CD4-positive, alpha-beta T cell (primary cell): ENCODE results near the gene PIGA. TPM values are rescaled to one million over a fixed set of nuclear protein-coding genes. Genes with fewer than 3 reads are reported as not detected.

Source experiments
- ATAC-seq: fragments of 200-7000 bp; cut with Tn5 transposase; one replicate; pipeline ENCODE4 v1.10.0; 2022; ENCODE audit warnings: mild to moderate bottlenecking; ENCODE audit not compliant: poor library complexity
- CTCF ChIA-PET: fragments of 350-600 bp; sonication (Branson Sonifier 250); formaldehyde crosslinking; loops from one replicate; lab custom pipeline; 2021; ENCODE audit warnings: antibody characterized with exemption, inconsistent platforms; lab: Charles Lee
- POLR2A ChIA-PET: fragments of 350-600 bp; sonication (Branson Sonifier 250); formaldehyde crosslinking; loops from one replicate; lab custom pipeline; 2021; ENCODE audit warnings: antibody characterized with exemption, inconsistent platforms; lab: Charles Lee
- DNase-seq, 14 experiments: peaks; one replicate each; pipeline ENCODE4 v3.0.0-alpha.2; 2013 to 2020; ENCODE audit warnings: mixed read lengths in 2 of 14
- H3K27ac ChIP-seq, 2 donors: one replicate each; pipeline versions ENCODE4 v1.5.1 to v1.7.0; 2013; ENCODE audit warnings: low read length in 2 of 2, low read depth in 1 of 2, mild to moderate bottlenecking in 1 of 2
- H3K27me3 ChIP-seq, 2 experiments: 1 replicate in 1 of 2; 2 replicates in 1 of 2; pipeline versions ENCODE4 v1.6.1 to v1.7.0; 2013; ENCODE audit warnings: low read length in 2 of 2, control low read depth in 1 of 2, mild to moderate bottlenecking in 1 of 2, moderate library complexity in 1 of 2; ENCODE audit not compliant: insufficient read depth in 2 of 2, control insufficient read depth in 1 of 2
- H3K36me3 ChIP-seq: one replicate; pipeline ENCODE4 v1.6.1; 2013; ENCODE audit warnings: low read length, control low read depth; ENCODE audit not compliant: insufficient read depth
- H3K4me1 ChIP-seq: one replicate; pipeline ENCODE4 v1.6.1; 2013; ENCODE audit warnings: low read length, control low read depth; ENCODE audit not compliant: insufficient read depth
- H3K4me3 ChIP-seq: one replicate; pipeline ENCODE4 v1.5.1; 2013; ENCODE audit warnings: mild to moderate bottlenecking, low read length, moderate library complexity
- H3K9me3 ChIP-seq, 2 experiments: 1 replicate in 1 of 2; 2 replicates in 1 of 2; pipeline versions ENCODE4 v1.6.1 to v1.7.0; 2013; ENCODE audit warnings: low read length in 2 of 2, mild to moderate bottlenecking in 2 of 2, control low read depth in 1 of 2, moderate library complexity in 1 of 2; ENCODE audit not compliant: control insufficient read depth in 1 of 2, insufficient read depth in 1 of 2
- H3K27ac Mint-ChIP-seq: one replicate; pipeline ENCODE4 v1.8.0; 2020; ENCODE audit warnings: mixed read lengths
- H3K27me3 Mint-ChIP-seq: one replicate; pipeline ENCODE4 v1.8.0; 2021; ENCODE audit warnings: mixed read lengths
- H3K36me3 Mint-ChIP-seq: one replicate; pipeline ENCODE4 v1.8.0; 2021; ENCODE audit warnings: low read depth, mixed read lengths
- H3K4me1 Mint-ChIP-seq: one replicate; pipeline ENCODE4 v1.8.0; 2021; ENCODE audit warnings: low read depth, mixed read lengths
- H3K4me3 Mint-ChIP-seq: one replicate; pipeline ENCODE4 v1.8.0; 2020; ENCODE audit warnings: mild to moderate bottlenecking, mixed read lengths
- H3K9me3 Mint-ChIP-seq: one replicate; pipeline ENCODE4 v1.8.0; 2020; ENCODE audit warnings: mixed read lengths
- CTCF ChIP-seq: fragments of 200-600 bp; IDR thresholded peaks from one replicate; pipeline ENCODE4 v1.8.0; 2022; ENCODE audit warnings: antibody characterized with exemption, mild to moderate bottlenecking
- intact Hi-C, 2 experiments: fragments of 100-400 bp; cut with DNase I in 1 of 2; cut with micrococcal nuclease in 1 of 2; formaldehyde crosslinking; loops; one replicate each; pipeline versions ENCODE4 v1.15.1 to v1.9.0; 2023 to 2025; cut with DNase I, micrococcal nuclease
- total RNA-seq, 174 experiments: library from RNA in 2 of 174; stranded (reverse) in 2 of 174; gene quantifications; one replicate each; pipeline ENCODE4 v1.2.3 and lab custom pipeline; 2021 to 2026

The PIGA gene
- total RNA-seq, 2 experiments from 2014 or later, result 130 to 134 TPM

- Mint-ChIP-seq H3K9me3 (no peaks in the 10 kb centered on the region), H3K27me3 (no peaks in the 10 kb centered on the region), H3K27ac (no peak overlapping the region), H3K4me3 (no peak overlapping the region), H3K4me1 (no peaks in the 10 kb centered on the region), H3K36me3 (peaks cover 56% of the 10 kb centered on the region)
- DNase-seq, result peak in 3 of 14 experiments; percentile 4 to 30 (median 25)
- peaks cover 24% of the 10 kb centered on the region for H3K36me3 ChIP-seq
- POLR2A ChIA-PET, result no interaction called here
- no peaks in the 10 kb centered on the region for H3K9me3 ChIP-seq
- no peak for TF ChIP-seq CTCF
- no peak overlapping the region for H3K27ac ChIP-seq
- no peaks in the 10 kb centered on the region for H3K27me3 ChIP-seq
- CTCF ChIA-PET, result no interaction called here
- intact Hi-C loops, result loop anchor here in 1 of 2 experiments (10.0 kb wide), 1 partner anchor 1567 kb away; no protein-coding TSS in a partner anchor
- H3K4me3 ChIP-seq, result no peak overlapping the region
- H3K4me1 ChIP-seq, result no peaks in the 10 kb centered on the region
- ATAC-seq, result no peak
Observed at GRCh38 chrX:15321447-15321846, 13.9 kb downstream of the PIGA start.

DNA sequence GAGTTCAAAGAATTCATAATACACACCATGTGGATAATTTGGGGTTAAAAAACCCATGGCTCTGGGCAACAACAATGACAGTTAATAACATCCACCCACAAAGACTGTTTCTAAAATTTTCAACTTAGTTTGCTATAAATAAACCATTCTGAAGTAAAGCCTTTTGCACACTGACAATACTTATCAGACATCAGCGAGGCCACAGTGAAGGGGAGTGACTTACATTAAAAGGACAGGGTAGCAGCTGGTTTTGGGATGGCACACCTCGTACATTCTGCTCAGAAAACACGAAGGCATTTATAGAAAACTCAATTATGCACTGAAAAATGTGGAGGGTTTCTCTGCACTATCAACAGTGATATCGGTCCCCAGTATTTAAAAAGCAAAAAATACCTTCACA lies 15.0 kb downstream of the PIGA start:
- Mint-ChIP-seq H3K9me3 (no peaks in the 10 kb centered on the region), H3K4me3 (no peak overlapping the region), H3K27ac (no peak overlapping the region), H3K36me3 (peaks cover 56% of the 10 kb centered on the region), H3K4me1 (no peaks in the 10 kb centered on the region), H3K27me3 (no peaks in the 10 kb centered on the region)
- peaks cover 24% of the 10 kb centered on the region for H3K36me3 ChIP-seq
- TF ChIP-seq CTCF, result no peak
- ChIA-PET CTCF (no interaction called here), POLR2A (no interaction called here)
- no peak for ATAC-seq
- no peak for DNase-seq
- no peaks in the 10 kb centered on the region for H3K9me3 ChIP-seq
- H3K4me1 ChIP-seq, result no peaks in the 10 kb centered on the region
- H3K27ac ChIP-seq, result no peak overlapping the region
- no peak overlapping the region for H3K4me3 ChIP-seq
- H3K27me3 ChIP-seq, result no peaks in the 10 kb centered on the region
- intact Hi-C loops, result loop anchor here in 1 of 2 experiments (10.0 kb wide), 1 partner anchor 1565 kb away; no protein-coding TSS in a partner anchor

- no peaks in the 10 kb centered on the region for H3K9me3 ChIP-seq
- no peak for TF ChIP-seq CTCF
- H3K36me3 Mint-ChIP-seq, result peaks cover 45% of the 10 kb centered on the region
- intact Hi-C loops, result no loop called here
- no peak overlapping the region for H3K4me3 ChIP-seq
- DNase-seq (no peak), ATAC-seq (no peak)
- peaks cover 19% of the 10 kb centered on the region for H3K36me3 ChIP-seq
- CTCF ChIA-PET, result no interaction called here
- POLR2A ChIA-PET, result no interaction called here
- no peak overlapping the region for H3K4me3 Mint-ChIP-seq
- no peaks in the 10 kb centered on the region for H3K9me3 Mint-ChIP-seq
- H3K27ac ChIP-seq, result no peak overlapping the region
- no peak overlapping the region for H3K27ac Mint-ChIP-seq
- no peaks in the 10 kb centered on the region for H3K27me3 ChIP-seq
- H3K4me1 Mint-ChIP-seq, result no peaks in the 10 kb centered on the region
- H3K27me3 Mint-ChIP-seq, result no peaks in the 10 kb centered on the region
- H3K4me1 ChIP-seq, result no peaks in the 10 kb centered on the region
Observed at GRCh38 chrX:15319075-15319474, 16.2 kb downstream of the PIGA start.
